HG03060 (cell line): ENCODE data around the gene ARL5C.

Experiments
- ATAC-seq: cut with Tn5 transposase; IDR thresholded peaks from one replicate; pipeline ENCODE4 v1.9.1; 2021; ENCODE audit warnings: low read depth, moderate number of reproducible peaks; ENCODE audit not compliant: unreplicated experiment

ARL5C gene

DNA sequence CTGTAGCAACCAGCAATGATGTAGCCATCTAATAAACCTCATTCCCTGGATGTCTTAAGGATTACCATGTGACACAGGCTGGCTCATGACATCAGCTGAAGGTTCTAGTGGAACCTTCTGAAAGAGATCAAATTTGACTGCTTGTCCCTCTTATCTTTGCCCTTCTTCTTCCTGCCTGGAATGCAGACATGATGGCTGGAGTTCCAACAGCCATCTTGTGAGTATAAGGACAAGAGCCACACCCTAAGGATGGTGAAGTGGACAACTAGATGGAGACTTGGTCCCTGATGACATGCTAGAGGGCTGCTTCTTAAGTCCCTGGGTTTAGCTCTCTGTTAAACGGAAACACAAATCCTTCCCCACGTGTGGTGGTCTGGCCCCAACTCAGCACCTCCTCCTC, 52.1 kb downstream of the ARL5C start:
- no peak for ATAC-seq

DNA sequence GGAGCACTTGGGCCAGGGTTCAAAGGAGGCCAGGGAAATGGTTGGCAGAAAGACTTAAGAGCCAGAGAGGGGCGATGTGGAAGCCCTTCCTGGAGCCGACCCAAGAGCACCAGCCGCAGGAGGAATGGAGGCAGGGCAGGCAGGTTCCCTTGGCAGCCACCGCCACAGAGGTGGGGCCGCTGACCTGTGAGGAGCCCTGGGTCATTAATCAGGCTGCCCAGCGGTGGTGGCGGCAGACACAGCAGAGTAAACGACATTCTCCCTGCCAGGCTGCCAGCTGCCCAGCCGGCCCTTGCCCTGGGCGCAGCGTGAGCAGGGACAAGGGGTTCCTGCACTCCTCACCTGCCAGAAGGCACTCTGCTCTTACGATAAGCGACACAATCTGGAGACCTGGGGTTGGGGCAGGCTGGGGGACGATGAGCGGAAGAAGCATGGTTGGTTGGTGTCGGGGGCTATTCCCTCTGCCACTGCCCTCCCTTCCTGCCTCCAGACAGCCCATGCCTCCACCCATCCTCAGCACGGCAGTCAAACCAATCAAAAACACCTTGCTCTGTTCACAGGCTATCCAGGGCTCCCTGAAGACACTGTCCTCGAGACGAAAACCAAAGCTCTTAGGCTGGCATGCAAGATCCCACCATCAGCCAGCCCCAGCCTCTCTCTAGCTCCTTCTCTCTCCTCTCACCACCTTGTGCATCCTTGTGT, 55.4 kb downstream of the ARL5C start:
- ATAC-seq, result no peak

DNA sequence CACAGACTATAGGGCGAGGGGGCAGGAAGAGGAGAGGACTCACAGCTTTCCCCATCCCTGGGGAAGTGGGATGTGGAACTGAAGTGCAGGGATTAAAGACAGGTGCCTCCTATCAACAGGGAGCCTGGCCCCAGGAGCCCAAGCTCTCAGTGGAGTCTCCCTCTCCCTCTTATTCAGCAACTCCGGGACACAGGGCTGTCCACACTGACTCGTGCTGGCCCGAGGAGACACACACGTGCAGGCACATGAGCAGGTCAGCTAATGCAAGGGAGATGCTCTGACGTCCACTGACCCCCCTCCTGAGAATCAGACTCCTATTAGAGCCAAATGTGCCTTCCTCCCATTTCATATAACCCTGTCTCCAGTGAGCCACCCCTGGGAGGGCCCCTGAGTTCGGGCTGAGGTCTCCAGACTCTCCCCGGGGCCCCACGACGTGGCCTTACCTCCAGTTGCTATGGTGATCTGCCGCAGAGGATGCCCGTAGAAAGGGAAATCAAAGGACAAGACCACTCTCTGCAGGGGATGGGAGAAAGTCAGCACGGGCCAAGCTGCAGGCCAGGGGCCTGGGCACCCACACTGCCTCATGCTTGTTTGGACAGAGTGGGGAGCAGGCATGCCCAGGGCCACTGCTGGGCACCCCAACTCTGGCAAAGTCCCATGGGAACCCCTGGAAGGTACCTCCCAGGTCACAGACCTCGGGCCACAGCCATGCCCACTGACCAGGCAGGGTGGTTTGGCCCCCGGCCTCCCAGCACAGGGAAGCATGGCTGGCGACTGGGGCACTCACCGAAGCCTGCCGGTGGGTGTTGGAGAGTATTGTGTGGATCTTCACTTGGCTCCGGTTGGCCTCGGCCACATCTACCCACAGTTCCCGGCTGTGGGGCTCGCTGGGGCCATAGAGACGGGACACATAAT, 57.2 kb downstream of the ARL5C start:
- no peak for ATAC-seq

DNA sequence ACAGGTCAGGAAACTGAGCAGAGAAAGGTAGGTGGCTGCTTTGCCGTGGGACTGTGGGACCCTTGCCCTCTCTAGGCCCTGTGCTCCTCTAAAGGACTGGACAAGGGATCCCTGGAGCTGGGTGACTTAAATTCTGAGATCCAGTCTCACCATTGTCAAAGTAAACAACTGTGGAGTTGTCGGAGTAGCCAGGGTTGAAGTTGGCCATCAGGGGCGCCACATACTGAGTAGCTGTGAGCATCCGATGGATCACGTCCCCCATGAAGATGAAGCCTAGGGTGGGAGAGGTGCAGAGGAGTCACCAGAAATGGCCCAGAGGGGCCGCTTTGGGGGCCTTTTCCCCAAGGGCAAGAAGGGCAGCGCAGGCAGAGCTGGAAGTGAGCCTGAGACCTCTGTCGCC, 58.0 kb downstream of the ARL5C start:
- no peak for ATAC-seq

DNA sequence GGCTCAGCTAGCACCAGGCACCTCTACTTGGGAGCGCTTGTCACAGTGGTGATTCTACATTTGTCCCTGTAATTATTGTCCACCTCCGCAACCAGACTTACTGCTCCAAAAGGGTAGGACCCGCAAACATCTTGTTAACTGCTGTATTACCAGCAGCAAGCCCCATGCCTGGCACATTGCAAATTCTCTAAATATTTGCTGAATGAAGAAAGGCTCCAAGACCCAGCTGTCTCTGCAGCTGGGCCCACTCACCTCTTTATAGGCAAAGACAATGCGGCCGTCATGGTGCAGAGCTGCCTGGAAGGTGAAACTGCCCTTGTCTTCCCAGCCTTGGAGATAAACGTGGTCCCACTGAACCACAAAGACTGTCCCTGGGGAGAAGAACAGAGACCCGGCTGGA, 58.8 kb downstream of the ARL5C start:
- ATAC-seq, result no peak
